ENCODE data around the gene GPC5.
A peak's percentile ranks its signal among the peaks of the same experiment; 100 is the strongest.
"Not testable (repeated sequence)": the region's sequence is repeated elsewhere in the genome, so short reads cannot be mapped to it uniquely, and the experiment has no call there.

Gene GPC5

DNA sequence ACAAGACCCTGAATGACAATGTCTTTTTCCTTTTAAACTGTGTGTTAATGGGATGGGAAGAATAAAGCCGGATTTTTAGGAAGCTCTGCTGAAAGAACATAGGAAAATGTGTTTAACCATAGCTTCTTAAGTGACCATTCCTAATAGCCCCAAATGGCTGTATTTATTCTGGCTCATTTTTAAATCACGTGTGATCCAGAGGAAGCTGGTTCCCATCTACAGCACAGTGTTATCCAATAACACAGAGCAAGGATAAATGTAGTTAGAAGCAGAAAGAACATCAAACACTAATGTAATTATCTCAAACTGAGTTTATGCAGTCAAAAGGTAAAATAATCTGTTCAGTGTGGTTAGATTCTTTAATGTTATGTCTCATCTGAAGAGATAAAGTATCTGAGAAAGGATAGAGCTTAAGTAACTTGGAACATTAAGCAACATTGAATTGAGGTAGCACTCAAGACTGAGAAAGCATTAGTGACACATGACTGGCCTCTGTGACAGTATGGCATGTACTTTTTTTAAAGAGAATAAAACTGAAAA is 853.3 kb downstream of the GPC5 start:
- DNase-seq (ENCODE audit: low spot score), result no peak
- FAIRE-seq, result no peak

DNA sequence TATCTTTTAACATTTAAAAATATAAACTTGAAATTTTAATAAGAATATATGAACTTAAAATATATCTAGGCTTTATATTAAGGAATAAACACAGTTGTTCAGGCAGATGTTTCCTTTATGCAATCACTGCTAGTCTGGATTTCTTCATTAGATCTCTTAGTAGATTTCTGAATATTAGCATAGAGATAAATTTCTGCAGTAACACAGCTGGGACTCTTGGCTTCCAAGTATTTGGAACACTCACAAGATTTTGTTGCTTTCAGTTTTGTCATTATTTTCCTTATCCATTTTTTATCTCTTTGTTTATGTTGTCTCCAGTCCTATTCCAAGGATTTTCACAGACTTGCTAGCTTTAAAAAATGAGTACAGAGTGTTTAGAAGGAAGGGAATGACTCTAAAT is 857.1 kb downstream of the GPC5 start:
- no peak for FAIRE-seq
- no peak for DNase-seq (ENCODE audit: low spot score)

DNA sequence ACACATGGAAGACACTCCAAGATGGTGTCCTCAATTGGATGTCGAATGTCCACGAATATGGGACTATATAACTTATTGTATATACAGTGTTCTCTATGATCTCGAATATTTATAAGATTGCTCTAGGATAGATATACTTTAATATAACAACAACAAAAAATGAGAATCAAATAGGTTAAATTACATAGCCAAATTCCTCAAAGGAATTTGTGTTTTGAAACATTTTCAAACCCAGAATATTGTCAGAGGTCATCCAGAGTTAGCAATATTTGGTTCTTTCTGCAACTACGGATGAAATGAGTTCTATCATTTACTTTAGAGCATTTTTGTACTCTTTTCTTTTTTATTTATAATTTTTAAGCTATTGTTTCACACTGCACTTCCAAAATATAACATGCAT is 857.8 kb downstream of the GPC5 start:
- no peak for DNase-seq (ENCODE audit: low spot score)
- no peak for FAIRE-seq

DNA sequence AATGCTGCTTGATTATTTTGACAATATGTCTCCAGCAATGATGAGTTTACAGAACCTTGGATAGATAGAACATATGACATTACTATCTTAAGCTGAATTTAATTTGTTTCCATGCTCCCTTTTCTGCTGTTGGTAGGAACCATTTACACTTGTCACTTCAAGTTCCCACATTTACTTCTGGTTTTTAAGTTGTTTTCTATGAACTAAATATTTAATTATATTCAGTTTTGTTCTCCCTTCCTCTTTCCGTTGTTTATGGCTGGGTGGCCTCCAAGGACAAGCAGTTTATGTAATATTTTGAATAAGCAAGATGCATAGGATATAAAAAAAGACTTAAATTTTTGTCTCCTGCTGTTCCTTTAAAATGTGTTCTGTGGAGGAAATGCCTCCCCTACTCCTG is 860.6 kb downstream of the GPC5 start:
- DNase-seq (ENCODE audit: low spot score) (no peak), FAIRE-seq (no peak)

DNA sequence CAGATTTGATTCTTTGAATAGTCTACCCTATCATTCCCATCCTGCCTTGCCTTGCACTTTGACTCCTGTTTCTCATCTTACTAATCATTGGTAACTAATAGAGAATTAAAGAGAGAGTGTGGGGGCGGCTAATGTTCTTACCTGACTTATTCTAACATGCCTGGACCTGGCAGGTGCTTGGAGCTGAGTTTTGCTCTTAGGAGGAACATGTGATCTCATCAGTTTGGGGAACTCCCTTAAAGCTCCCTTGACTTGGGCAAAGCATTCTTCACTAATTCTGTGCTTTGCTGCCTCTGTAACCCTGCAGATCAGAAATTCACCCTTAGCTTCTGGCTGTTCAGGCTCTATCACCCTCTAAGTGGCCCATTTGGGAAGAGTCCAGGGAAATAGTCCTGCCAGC is 861.1 kb downstream of the GPC5 start:
- FAIRE-seq, result no peak
- no peak for DNase-seq (ENCODE audit: low spot score)

DNA sequence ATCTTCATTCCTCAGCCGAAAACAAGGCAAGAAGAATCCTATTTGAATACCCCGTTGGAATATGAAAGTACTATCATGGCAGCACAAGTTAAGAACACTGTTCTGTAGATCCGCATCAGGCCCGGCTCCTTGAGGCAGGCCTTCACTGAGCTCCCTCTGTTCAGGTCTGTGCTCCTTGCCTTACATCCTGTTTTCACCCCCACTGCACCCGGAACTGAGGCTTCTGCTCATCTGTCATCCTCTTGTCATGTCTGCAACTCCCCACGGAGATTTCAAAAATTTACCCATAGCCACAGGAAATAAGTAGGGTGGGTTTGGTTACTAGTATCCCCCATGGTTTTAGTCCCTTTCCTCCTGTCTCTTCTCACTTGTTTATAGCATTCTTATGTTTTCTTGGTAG is 861.9 kb downstream of the GPC5 start:
- DNase-seq (ENCODE audit: low spot score) (no peak), FAIRE-seq (no peak)

DNA sequence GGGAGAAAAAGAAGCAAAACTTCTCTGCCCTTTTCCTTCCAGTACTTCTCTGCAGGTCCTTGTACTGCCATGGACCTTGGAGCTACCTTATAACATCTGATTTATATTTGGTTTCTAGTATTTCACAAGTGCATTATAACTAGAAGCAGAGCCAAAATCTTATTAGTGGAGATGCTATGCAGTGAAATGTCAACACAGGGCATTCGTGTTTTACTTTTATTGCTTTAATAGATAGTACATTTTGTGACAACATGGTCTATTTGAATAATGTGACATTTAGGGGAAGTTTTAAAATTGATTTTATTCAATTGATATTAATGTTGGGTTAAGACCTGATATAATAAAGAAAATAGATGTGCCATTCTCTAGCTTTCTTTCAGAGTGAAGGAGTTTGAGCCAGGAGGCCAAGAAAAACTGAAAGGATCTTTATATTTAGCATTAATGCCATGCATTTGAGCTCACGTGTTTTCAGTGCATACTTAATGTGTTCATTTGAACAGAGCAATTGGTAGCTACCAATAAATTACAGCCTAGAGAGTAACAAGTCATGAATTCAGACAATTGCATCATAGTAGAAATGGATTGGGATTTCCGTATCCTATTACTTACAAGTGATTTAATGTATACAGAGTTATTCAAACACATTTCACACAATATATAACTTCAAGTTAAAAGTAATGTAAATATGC is 863.8 kb downstream of the GPC5 start:
- FAIRE-seq, result no peak
- no peak for DNase-seq (ENCODE audit: low spot score)

DNA sequence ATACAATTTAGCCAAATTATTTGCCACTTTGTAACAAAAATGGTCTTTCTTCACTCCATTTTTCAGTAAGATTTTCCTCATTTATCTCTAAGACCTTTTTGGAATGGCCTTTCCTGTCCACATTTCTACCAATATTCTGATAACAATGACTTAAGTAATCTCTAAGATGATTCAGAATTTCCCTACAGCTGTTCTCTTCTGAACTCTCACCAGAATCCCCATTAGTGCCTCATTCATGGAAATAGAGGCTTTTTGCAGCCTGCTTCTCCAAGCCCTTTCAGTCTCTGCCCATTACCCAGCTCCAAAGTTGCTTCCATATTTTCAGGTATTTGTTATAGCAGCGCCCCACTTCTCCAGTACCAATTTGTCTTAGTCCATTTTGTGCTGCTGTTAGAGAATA is 867.0 kb downstream of the GPC5 start:
- DNase-seq (ENCODE audit: low spot score) (no peak), FAIRE-seq (no peak)

DNA sequence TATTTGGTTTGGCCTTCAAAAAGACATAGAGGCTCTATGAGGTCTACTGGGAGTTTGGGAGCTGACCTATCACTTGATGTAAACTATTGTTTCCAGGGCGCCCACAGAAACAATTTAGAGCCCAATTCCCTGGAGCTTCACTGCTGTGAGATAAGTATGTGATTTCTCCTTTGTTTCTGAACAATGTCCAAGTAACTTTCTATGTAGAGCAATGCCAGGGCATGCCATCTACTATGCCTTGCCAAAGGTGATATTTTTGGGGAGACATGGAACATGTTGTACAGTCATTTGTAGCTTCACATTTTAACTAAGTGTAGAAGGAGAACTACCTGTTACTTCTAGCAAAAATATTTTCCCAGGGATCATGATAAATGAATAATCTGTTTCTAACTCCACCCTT is 872.6 kb downstream of the GPC5 start:
- FAIRE-seq (no peak), DNase-seq (ENCODE audit: low spot score) (no peak)

DNA sequence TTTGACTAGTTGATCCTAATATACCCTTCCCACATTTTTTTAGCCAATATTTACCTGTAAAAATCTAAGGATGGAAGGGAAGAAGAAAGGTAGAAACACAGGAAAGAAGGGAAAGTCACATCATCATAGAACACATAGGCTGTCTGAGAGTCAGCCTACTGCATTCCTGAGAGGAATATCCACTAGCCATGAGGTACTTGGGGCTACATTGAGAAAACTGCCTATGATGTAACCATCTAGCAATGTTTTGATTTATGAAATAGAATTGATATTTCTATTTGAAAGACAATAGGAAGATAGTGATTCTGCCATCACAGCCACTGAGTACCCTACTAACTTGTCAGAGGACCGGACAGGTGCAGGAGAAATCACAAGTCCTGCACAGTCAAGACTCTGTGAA is 873.8 kb downstream of the GPC5 start:
- no peak for FAIRE-seq

DNA sequence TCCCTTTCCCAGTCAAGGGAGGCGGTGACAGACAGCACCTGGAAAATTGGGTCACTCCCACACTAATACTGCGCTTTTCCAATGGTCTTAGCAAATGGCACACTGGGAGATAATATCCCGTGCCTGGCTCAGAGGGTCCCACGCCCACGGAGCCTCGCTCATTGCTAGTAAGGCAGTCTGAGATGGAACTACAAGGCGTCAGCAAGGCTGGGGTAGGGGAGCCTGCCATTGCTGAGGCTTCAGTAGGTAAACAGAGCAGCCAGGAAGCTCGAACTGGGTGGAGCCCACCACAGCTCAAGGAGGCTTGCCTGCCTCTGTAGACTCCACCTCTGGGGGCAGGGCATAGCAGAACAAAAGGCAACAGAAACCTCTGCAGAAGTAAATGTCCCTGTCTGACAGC is 882.6 kb downstream of the GPC5 start:
- FAIRE-seq; DNase-seq (ENCODE audit: low spot score): not testable (repeated sequence)

More for the DNA sequence above, 873.8 kb downstream of the GPC5 start:
- DNase-seq (ENCODE audit: low spot score), result no peak

DNA sequence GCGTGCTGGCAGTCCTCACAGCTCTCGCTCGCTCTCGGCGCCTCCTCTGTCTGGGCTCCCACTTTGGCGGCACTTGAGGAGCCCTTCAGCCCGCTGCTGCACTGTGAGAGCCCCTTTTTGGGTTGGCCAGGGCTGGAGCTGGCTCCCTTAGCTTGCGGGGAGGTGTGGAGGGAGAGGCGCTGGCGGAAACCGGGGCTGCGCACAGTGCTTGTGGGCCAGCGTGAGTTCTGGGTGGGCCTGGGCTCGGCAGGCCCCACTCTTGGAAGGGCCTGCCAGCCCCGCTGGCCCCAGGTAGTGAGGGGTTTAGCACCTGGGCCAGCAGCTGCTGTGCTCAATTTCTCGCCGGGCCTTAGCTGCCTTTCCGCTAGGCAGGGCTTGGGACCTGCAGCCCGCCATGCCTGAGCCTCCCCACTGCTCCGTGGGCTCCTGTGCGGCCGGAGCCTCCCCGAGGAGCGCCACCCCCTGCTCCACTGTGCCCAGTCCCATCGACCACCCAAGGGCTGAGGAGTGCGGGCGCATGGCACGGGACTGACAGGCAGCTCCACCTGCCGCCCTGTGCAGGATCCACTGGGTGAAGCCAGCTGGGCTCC is 892.4 kb downstream of the GPC5 start:
- not testable (repeated sequence) for DNase-seq (ENCODE audit: low spot score); FAIRE-seq

DNA sequence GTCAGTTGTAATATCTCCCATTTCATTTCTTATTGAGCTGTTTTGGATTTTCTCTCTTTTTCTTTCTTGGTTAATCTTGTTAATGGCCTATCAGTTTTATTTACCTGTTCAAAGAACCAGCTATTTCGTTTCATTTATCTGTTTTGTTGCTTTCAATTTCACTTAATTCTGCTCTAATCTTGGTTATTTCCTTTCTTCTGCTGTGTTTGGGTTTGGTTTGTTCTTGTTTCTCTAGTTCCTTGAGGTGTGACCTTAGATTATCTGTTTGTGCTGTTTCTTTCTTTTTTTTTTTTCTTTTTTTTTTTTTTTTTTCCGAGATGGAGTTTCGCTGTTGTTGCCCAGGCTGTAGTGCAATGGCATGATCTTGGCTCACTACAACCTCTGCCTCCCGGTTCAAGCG is 896.1 kb downstream of the GPC5 start:
- FAIRE-seq, result not testable (repeated sequence)

DNA sequence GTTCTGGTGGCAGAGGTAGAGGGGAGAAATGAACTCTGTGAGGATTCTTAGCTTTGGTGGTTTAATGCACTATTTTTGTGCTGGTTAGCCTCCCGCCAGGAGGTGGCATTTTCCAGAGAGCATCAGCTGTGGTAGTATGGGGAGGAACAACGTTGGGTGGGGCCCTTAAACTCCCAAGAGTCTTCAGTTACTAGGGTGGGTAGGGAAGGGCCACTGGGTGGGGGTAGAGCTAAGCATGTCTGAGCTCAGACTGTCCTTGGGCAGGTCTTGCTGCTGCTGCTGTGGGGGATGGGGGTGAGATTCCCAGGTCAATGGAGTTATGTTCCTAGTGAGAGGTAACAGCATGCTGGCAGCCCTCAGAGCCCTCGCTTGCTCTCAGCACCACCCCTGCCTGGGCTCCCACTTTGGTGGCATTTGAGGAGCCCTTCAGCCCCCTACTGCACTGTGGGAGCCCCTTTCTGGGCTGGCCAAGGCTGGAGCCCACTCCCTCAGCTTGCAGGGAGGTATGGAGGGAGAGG is 897.8 kb downstream of the GPC5 start:
- not testable (repeated sequence) for DNase-seq (ENCODE audit: low spot score); FAIRE-seq

More for the DNA sequence above, 896.1 kb downstream of the GPC5 start:
- not testable (repeated sequence) for DNase-seq (ENCODE audit: low spot score)

DNA sequence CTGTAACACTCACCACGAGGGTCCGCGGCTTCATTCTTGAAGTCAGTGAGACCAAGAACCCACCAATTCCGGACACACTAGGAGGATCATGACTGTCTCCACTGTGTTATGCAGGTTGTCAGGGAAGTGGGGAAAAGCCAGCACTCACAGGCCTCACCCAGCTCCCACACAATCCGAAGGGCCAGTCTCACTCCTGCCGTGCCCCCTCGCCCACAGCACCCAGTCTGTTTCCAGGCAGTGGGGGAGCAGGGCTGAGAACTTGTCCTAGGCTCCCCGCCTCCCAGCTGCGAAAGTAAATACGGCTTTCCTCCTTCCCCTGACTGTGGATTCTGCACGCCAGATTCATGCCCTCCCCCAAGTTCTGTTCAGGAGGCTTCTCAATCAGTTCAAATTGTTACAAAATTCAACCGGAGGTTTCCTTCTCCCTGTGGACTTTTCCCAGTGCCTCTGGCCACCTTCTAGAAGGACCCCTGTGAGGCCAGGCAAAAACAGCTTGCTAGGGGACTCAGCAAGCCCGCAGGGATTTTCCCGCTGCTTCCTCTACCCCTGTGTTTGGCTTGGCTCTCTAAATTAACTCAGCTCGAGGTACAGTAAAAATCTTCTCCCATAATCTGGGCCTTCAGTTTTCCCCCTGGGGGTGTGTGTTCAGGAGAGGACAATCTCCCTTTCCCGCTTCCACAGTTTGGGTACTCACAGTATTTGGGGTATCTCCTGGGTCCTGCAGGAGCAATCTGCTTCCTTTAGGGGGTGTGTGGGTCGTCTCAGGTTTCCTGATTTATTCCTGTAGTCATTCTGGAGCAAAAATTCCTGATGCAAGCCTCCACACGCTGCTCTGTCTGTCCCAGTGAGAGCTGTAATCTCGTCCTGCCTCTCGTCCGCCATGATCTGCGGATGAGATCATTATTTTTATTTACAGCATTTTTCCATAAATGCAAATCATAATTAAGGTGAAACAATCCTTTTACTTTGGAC is 899.8 kb downstream of the GPC5 start:
- FAIRE-seq, result no peak
- DNase-seq (ENCODE audit: low spot score), result no peak

DNA sequence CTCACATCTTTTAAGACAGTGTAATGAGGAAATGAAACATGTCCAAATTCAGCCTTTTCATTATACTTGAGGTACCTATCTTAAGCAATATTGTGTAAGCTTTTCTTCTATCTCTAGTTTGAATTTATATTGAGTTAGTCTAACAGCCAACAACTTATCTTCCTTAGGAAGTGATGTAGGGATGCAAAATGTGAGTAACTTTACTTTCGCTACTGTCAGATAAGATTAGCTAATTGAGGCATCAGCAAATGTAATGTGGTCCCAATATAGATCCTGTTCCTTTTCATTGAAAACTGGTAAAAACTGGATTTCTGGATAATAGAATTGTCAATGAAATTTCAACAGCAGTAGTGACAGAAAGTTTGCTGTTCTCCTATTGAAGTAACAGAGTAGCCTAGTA is 902.2 kb downstream of the GPC5 start:
- DNase-seq (ENCODE audit: low spot score) (no peak), FAIRE-seq (no peak)

DNA sequence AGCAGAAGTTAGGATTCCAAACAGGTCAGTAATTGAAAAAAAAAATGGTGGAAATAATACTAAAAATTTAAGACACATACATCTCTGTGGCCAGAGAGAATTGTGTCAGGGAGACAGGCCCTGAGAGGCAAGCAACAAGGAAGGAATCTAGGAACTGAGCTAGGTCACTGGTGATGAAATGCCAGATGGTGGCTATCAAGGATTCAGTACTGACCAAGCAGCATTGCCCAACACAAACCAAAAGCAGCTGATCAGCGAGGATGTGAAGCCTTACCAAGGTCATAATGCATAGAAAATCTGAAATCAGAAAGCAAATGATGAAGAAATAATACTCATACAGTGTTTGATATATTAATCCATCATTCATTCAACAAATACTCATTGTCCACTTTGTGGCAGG is 905.0 kb downstream of the GPC5 start:
- DNase-seq (ENCODE audit: low spot score), result no peak
- no peak for FAIRE-seq

DNA sequence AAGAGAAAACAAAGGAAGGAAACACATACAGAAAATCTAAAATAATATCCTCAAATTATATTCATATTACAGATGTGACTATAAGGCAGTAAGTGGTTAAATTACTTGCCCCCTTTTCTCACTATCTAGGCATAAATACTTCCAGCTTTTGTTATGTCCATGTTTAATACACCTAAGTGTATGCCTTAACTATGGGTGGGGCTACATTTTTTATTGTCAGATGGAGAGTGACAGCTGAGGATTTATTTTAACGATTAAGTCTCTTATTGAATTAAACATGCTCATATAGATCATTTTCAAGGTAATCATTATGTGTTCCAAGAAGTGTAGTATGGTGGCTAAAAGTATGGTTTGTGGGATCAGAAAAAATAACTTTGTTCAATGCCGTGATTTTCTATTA is 909.3 kb downstream of the GPC5 start:
- FAIRE-seq (no peak), DNase-seq (ENCODE audit: low spot score) (no peak)

DNA sequence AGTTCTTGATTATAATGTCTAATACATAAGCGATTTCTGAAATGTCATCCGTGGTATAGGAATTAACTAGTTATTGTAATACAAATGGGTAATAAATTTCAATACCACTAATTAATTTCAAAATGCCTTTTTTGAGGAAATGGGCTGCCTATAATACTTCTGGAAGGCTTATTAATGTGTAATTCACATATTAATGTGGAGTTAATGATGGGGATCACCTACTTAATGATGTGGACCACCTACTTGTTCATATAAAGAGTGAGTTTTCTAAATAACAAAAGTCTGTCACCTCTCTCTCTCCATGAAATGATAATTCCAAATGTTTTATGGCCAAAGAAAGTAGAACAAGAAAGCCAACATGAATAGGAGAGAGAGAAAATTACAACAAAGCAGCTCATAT is 914.4 kb downstream of the GPC5 start:
- DNase-seq (ENCODE audit: low spot score), result no peak
- FAIRE-seq, result no peak

DNA sequence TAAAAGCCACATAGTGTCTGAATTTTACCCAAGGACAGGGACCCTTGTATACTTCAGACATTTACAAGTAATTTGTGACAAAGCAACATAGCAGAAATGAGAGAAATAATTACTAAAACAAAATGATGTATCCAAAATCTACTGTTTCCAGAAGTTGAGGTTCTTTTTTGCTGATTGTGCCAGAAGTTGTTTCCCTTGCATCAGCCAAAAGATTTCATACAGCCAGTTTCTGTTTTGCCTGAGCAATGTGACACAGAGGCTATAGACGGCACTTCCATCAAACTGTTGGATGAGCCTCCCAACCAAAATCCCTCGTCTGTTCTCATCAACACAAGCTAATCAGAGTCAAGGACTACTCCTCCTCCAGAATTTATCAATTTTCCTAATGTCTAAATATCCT is 915.0 kb downstream of the GPC5 start:
- FAIRE-seq (no peak), DNase-seq (ENCODE audit: low spot score) (no peak)

DNA sequence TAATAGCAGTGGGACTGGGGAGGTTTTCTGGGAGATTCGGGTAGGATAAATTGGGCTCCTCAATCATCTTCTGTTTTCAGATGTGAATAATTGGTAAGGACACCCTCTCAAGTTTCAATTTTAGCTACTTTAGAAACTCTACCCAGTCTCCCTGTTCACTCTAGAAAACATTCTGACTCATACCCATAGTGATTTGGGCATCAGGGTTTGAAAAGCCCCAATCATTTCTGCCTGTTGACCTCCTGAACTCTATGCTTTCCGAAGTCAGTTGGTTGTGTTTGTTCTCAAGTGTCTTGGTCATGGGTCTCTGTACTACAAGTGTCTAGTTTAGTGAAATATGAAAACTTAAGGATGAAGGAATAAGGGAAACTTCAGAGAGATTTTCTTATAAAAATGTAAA is 916.8 kb downstream of the GPC5 start:
- peak; percentile 36 for DNase-seq (ENCODE audit: low spot score)
- FAIRE-seq, result no peak

DNA sequence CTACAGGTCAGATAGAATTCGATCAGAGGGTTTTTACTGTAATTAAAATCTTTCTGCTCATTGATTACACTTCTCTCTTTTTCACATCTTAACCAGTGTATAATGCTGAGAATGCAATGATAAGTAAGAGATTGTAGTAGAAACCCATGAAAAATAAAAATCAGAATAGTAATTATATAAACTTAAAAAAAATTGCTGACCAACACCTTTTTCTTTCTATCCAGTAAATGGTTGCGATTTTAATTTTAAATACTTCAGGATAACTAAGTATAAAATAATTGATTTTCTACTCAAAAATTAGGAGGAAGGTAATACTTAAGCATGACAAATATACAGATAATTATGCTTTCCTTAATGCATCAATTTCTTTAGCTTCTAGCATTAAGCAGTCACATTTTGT is 917.6 kb downstream of the GPC5 start:
- DNase-seq (ENCODE audit: low spot score), result no peak
- no peak for FAIRE-seq
